ACC112 (cell line): ENCODE data around the gene NAA16.

Experiments used
- H2AFZ ChIP-seq: fragments of 200-600 bp; sonication (generic); one replicate; pipeline ENCODE4 v1.6.0; 2017; ENCODE audit warnings: antibody characterized with exemption, low read length; ENCODE audit not compliant: unreplicated experiment
- H3K27ac ChIP-seq: fragments of 200-600 bp; sonication (generic); 2 replicates; pipeline ENCODE4 v1.5.1; 2014; ENCODE audit warnings: low read depth, mild to moderate bottlenecking, antibody characterized with exemption, low read length, moderate library complexity
- H3K27me3 ChIP-seq: fragments of 200-600 bp; sonication (generic); 2 replicates; pipeline ENCODE4 v1.6.1; 2014; ENCODE audit warnings: mild to moderate bottlenecking, antibody characterized with exemption, low read length, moderate library complexity, mixed read lengths; ENCODE audit not compliant: insufficient read depth
- H3K36me3 ChIP-seq: fragments of 200-600 bp; sonication (generic); 2 replicates; pipeline ENCODE4 v1.6.1; 2016; ENCODE audit warnings: mild to moderate bottlenecking, antibody characterized with exemption, low read length, moderate library complexity, mixed read lengths; ENCODE audit not compliant: insufficient read depth
- H3K4me1 ChIP-seq: fragments of 200-600 bp; sonication (generic); one replicate; pipeline ENCODE4 v1.6.1; 2016; ENCODE audit warnings: low read length, mixed read lengths; ENCODE audit not compliant: insufficient read depth, unreplicated experiment, control insufficient read depth
- H3K4me3 ChIP-seq: fragments of 200-600 bp; sonication (generic); 2 replicates; pipeline ENCODE4 v1.5.1; 2014; ENCODE audit warnings: mild to moderate bottlenecking, low read depth, low read length
- H3K79me2 ChIP-seq: fragments of 200-600 bp; sonication (generic); one replicate; pipeline ENCODE4 v1.6.0; 2016; ENCODE audit warnings: low read length; ENCODE audit not compliant: control insufficient read depth, unreplicated experiment, insufficient read depth

The NAA16 gene

GRCh38 chr13:41284512-41285288 is 26.4 kb upstream of the NAA16 start:
- Histone ChIP-seq H3K79me2 (no peaks in the 10 kb centered on the region), H3K4me3 (peak overlapping the region; percentile 31; the same call in 1 of the 2 replicates), H3K27me3 (no peaks in the 10 kb centered on the region), H2AFZ (peak overlapping the region; percentile 35), H3K4me1 (peaks cover 15% of the 10 kb centered on the region), H3K36me3 (no peaks in the 10 kb centered on the region), H3K27ac (peak overlapping the region; percentile 83)

GRCh38 chr13:41286370-41286769 is 24.7 kb upstream of the NAA16 start:
- no peak overlapping the region for H3K27ac ChIP-seq

GRCh38 chr13:41289463-41289881 is 21.6 kb upstream of the NAA16 start:
- H3K4me1 ChIP-seq: peaks cover 15% of the 10 kb centered on the region
- no peaks in the 10 kb centered on the region for H3K79me2 ChIP-seq
- no peaks in the 10 kb centered on the region for H3K27me3 ChIP-seq
- no peak overlapping the region for H3K4me3 ChIP-seq
- no peak overlapping the region for H3K27ac ChIP-seq
- no peak overlapping the region for H2AFZ ChIP-seq
- no peaks in the 10 kb centered on the region for H3K36me3 ChIP-seq

More at GRCh38 chr13:41286370-41286769, 24.7 kb upstream of the NAA16 start:
- H3K4me1 ChIP-seq: peaks cover 15% of the 10 kb centered on the region
- H3K4me3 ChIP-seq: no peak overlapping the region
- H3K27me3 ChIP-seq: no peaks in the 10 kb centered on the region
- no peaks in the 10 kb centered on the region for H3K79me2 ChIP-seq
- H2AFZ ChIP-seq: no peak overlapping the region
- no peaks in the 10 kb centered on the region for H3K36me3 ChIP-seq

- Histone ChIP-seq H3K79me2 (no peaks in the 10 kb centered on the region), H3K27ac (no peak overlapping the region), H3K27me3 (no peaks in the 10 kb centered on the region), H2AFZ (no peak overlapping the region), H3K36me3 (no peaks in the 10 kb centered on the region), H3K4me1 (peaks cover 5% of the 10 kb centered on the region), H3K4me3 (no peak overlapping the region)
These were observed 19.8 kb upstream of the NAA16 start for GRCh38 chr13:41291246-41291645.

- Histone ChIP-seq H2AFZ (no peak overlapping the region), H3K4me3 (no peak overlapping the region), H3K36me3 (no peaks in the 10 kb centered on the region), H3K79me2 (no peaks in the 10 kb centered on the region), H3K4me1 (no peaks in the 10 kb centered on the region), H3K27me3 (no peaks in the 10 kb centered on the region), H3K27ac (no peak overlapping the region)
These were observed 17.8 kb upstream of the NAA16 start for GRCh38 chr13:41293272-41293671.

- no peaks in the 10 kb centered on the region for H3K4me1 ChIP-seq
- no peak overlapping the region for H3K27ac ChIP-seq
- H3K27me3 ChIP-seq: no peaks in the 10 kb centered on the region
- H2AFZ ChIP-seq: no peak overlapping the region
- no peak overlapping the region for H3K4me3 ChIP-seq
- no peaks in the 10 kb centered on the region for H3K79me2 ChIP-seq
- no peaks in the 10 kb centered on the region for H3K36me3 ChIP-seq
These were observed 16.2 kb upstream of the NAA16 start for GRCh38 chr13:41294914-41295313.

- Histone ChIP-seq H3K79me2 (no peaks in the 10 kb centered on the region), H3K4me3 (no peak overlapping the region), H3K4me1 (no peaks in the 10 kb centered on the region), H3K27me3 (no peaks in the 10 kb centered on the region), H2AFZ (no peak overlapping the region), H3K36me3 (no peaks in the 10 kb centered on the region), H3K27ac (no peak overlapping the region)
These were observed 15.1 kb upstream of the NAA16 start for GRCh38 chr13:41295973-41296372.

GRCh38 chr13:41296879-41297646 is 14.0 kb upstream of the NAA16 start:
- Histone ChIP-seq H3K27ac (no peak overlapping the region), H3K36me3 (no peaks in the 10 kb centered on the region), H3K27me3 (no peaks in the 10 kb centered on the region), H2AFZ (no peak overlapping the region), H3K4me3 (no peak overlapping the region), H3K79me2 (no peaks in the 10 kb centered on the region), H3K4me1 (no peaks in the 10 kb centered on the region)

GRCh38 chr13:41299316-41300094 is 11.6 kb upstream of the NAA16 start:
- Histone ChIP-seq H2AFZ (no peak overlapping the region), H3K27ac (no peak overlapping the region), H3K79me2 (no peaks in the 10 kb centered on the region), H3K4me1 (no peaks in the 10 kb centered on the region), H3K27me3 (no peaks in the 10 kb centered on the region), H3K36me3 (no peaks in the 10 kb centered on the region), H3K4me3 (no peak overlapping the region)

- no peaks in the 10 kb centered on the region for H3K79me2 ChIP-seq
- H3K27ac ChIP-seq: no peak overlapping the region
- H3K4me3 ChIP-seq: no peak overlapping the region
- peaks cover 6% of the 10 kb centered on the region for H3K4me1 ChIP-seq
- no peak overlapping the region for H2AFZ ChIP-seq
- H3K27me3 ChIP-seq: no peaks in the 10 kb centered on the region
- no peaks in the 10 kb centered on the region for H3K36me3 ChIP-seq
These were observed 8.3 kb upstream of the NAA16 start for GRCh38 chr13:41302743-41303142.
